Astrocyte (in vitro differentiated cells and primary cell): ENCODE data around the gene PXDN. TPM values are rescaled to one million over a fixed set of nuclear protein-coding genes. Genes with fewer than 3 reads are reported as not detected.
A peak's percentile ranks its signal among the peaks of the same experiment; 100 is the strongest.

ENCODE experiments used
- DNase-seq: peaks from one replicate; pipeline ENCODE4 v3.0.0-alpha.2; 2010; ENCODE audit warnings: low read depth
- FAIRE-seq: peaks from 2 replicates; lab custom pipeline; 2011; peaks lifted over from hg19 to GRCh38; lab: Jason Lieb, UNC
- H2AFZ ChIP-seq: 2 replicates; pipeline ENCODE4 v1.6.0; 2012; ENCODE audit warnings: low read depth, low read length, inconsistent platforms
- H3K27ac ChIP-seq: 2 replicates; pipeline ENCODE4 v1.5.1; 2011; ENCODE audit warnings: low read depth, low read length, inconsistent platforms
- H3K27me3 ChIP-seq: 2 replicates; pipeline ENCODE4 v1.6.0; 2011; ENCODE audit warnings: low read length, inconsistent platforms; ENCODE audit not compliant: insufficient read depth
- H3K36me3 ChIP-seq: 2 replicates; pipeline ENCODE4 v1.5.1; 2011; ENCODE audit warnings: low read length, inconsistent platforms; ENCODE audit not compliant: insufficient read depth
- H3K4me1 ChIP-seq: 2 replicates; pipeline ENCODE4 v1.5.1; 2011; ENCODE audit warnings: low read length, inconsistent platforms; ENCODE audit not compliant: insufficient read depth
- H3K4me2 ChIP-seq: 2 replicates; pipeline ENCODE4 v1.6.0; 2012; ENCODE audit warnings: low read length, inconsistent platforms
- H3K4me3 ChIP-seq: 2 replicates; pipeline ENCODE4 v1.5.1; 2011; ENCODE audit warnings: low read depth, mild to moderate bottlenecking, low read length, inconsistent platforms; ENCODE audit not compliant: insufficient read depth
- H3K79me2 ChIP-seq: 2 replicates; pipeline ENCODE4 v1.6.0; 2012; ENCODE audit warnings: mild to moderate bottlenecking, low read length, inconsistent platforms; ENCODE audit not compliant: insufficient read depth
- H3K9ac ChIP-seq: 2 replicates; pipeline ENCODE4 v1.6.0; 2012; ENCODE audit warnings: mild to moderate bottlenecking, low read length, inconsistent platforms
- H3K9me3 ChIP-seq: 2 replicates; pipeline ENCODE4 v1.5.1; 2012; ENCODE audit warnings: low read depth, mild to moderate bottlenecking, low read length, inconsistent platforms; ENCODE audit not compliant: insufficient read depth
- H4K20me1 ChIP-seq: 2 replicates; pipeline ENCODE4 v1.6.0; 2012; ENCODE audit warnings: low read length, inconsistent platforms; ENCODE audit not compliant: insufficient read depth
- H3K27ac Mint-ChIP-seq: one replicate; pipeline ENCODE4 v1.8.0; 2021; ENCODE audit warnings: mild to moderate bottlenecking, mixed read lengths; ENCODE audit not compliant: unreplicated experiment
- H3K27me3 Mint-ChIP-seq: one replicate; pipeline ENCODE4 v1.8.0; 2021; ENCODE audit warnings: low read depth, mixed read lengths; ENCODE audit not compliant: unreplicated experiment
- H3K36me3 Mint-ChIP-seq: one replicate; pipeline ENCODE4 v1.8.0; 2021; ENCODE audit warnings: low read depth, mixed read lengths; ENCODE audit not compliant: unreplicated experiment
- H3K4me1 Mint-ChIP-seq: one replicate; pipeline ENCODE4 v1.8.0; 2021; ENCODE audit warnings: low read depth, mixed read lengths; ENCODE audit not compliant: unreplicated experiment
- H3K4me3 Mint-ChIP-seq: one replicate; pipeline ENCODE4 v1.8.0; 2021; ENCODE audit warnings: mild to moderate bottlenecking, moderate library complexity, mixed read lengths; ENCODE audit not compliant: unreplicated experiment
- H3K9me3 Mint-ChIP-seq: one replicate; pipeline ENCODE4 v1.8.0; 2021; ENCODE audit warnings: mild to moderate bottlenecking, mixed read lengths; ENCODE audit not compliant: unreplicated experiment
- EZH2 ChIP-seq: IDR thresholded peaks from 2 replicates; pipeline ENCODE4 v1.6.1; 2012; ENCODE audit warnings: mild to moderate bottlenecking, low read length, inconsistent platforms; ENCODE audit not compliant: insufficient read depth
- total RNA-seq: library from RNA; stranded (reverse); gene quantifications from 2 replicates; pipeline ENCODE4 v1.2.1, GENCODE V29; 2021
- TF ChIP-seq, protein P1 (sequence below): IDR thresholded peaks from 2 replicates; pipeline ENCODE4 v1.5.1; 2011; ENCODE audit warnings: low read depth, mild to moderate bottlenecking, inconsistent platforms, low read length, moderate library complexity; ENCODE audit not compliant: insufficient read depth

Gene PXDN
- total RNA-seq, 1 donor from 2014 or later: 417 TPM

DNA sequence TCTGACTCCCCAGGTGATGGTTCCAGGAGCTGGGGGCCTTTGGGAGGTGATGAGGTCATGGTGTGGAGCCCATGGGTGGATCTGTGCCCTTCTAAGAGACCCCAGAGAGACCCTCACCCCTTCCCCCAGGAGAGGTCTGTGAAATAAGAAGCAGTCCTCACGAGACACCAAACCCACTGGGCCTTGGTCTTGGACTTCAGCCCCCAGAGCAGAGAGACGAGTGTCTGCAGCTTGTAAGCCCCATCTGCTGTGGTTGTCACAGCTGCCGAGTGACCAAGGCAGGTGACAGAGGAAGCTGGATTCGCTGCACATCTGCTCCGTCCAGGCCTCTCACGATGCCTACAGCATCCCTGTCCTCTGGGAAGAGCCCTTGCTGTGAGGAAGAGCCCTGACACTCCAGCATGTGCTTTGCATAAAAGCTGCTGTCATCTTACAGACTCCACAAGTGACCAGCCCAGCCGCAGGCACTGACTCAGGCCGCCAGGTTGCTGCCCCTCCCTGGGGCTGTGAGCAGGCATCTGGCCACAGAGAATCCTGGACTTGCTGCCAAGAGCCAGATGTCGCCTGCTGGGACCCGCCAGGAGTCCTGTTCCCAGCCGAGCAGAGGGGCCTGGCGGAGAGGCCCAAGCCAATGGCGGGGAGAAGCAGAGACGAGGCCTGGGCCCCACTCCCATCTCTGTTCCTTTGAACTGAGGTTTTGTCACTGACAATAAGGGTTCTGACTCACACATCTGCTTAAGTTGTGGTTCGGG is 150.8 kb downstream of the PXDN start:
- peaks cover 3% of the 10 kb centered on the region for H3K9me3 ChIP-seq
- H3K79me2 ChIP-seq: no peaks in the 10 kb centered on the region
- Mint-ChIP-seq H3K27me3 (peaks cover 4% of the 10 kb centered on the region), H3K4me3 (no peak overlapping the region), H3K9me3 (no peaks in the 10 kb centered on the region), H3K4me1 (peaks cover 25% of the 10 kb centered on the region), H3K27ac (peak overlapping the region; percentile 59), H3K36me3 (no peaks in the 10 kb centered on the region)
- peak; percentile 58 for FAIRE-seq
- DNase-seq: no peak
- H3K36me3 ChIP-seq: no peaks in the 10 kb centered on the region
- H3K4me1 ChIP-seq: peaks cover 53% of the 10 kb centered on the region
- H3K4me2 ChIP-seq: peak overlapping the region; percentile 62
- TF ChIP-seq EZH2: no peak
- TF ChIP-seq, protein P1, sequence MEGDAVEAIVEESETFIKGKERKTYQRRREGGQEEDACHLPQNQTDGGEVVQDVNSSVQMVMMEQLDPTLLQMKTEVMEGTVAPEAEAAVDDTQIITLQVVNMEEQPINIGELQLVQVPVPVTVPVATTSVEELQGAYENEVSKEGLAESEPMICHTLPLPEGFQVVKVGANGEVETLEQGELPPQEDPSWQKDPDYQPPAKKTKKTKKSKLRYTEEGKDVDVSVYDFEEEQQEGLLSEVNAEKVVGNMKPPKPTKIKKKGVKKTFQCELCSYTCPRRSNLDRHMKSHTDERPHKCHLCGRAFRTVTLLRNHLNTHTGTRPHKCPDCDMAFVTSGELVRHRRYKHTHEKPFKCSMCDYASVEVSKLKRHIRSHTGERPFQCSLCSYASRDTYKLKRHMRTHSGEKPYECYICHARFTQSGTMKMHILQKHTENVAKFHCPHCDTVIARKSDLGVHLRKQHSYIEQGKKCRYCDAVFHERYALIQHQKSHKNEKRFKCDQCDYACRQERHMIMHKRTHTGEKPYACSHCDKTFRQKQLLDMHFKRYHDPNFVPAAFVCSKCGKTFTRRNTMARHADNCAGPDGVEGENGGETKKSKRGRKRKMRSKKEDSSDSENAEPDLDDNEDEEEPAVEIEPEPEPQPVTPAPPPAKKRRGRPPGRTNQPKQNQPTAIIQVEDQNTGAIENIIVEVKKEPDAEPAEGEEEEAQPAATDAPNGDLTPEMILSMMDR: no peak
- no peak overlapping the region for H3K4me3 ChIP-seq
- peak overlapping the region; percentile 82 for H3K9ac ChIP-seq
- H3K27ac ChIP-seq: peak overlapping the region; percentile 84
- peak overlapping the region; percentile 1 for H2AFZ ChIP-seq
- no peaks in the 10 kb centered on the region for H3K27me3 ChIP-seq
- no peaks in the 10 kb centered on the region for H4K20me1 ChIP-seq

DNA sequence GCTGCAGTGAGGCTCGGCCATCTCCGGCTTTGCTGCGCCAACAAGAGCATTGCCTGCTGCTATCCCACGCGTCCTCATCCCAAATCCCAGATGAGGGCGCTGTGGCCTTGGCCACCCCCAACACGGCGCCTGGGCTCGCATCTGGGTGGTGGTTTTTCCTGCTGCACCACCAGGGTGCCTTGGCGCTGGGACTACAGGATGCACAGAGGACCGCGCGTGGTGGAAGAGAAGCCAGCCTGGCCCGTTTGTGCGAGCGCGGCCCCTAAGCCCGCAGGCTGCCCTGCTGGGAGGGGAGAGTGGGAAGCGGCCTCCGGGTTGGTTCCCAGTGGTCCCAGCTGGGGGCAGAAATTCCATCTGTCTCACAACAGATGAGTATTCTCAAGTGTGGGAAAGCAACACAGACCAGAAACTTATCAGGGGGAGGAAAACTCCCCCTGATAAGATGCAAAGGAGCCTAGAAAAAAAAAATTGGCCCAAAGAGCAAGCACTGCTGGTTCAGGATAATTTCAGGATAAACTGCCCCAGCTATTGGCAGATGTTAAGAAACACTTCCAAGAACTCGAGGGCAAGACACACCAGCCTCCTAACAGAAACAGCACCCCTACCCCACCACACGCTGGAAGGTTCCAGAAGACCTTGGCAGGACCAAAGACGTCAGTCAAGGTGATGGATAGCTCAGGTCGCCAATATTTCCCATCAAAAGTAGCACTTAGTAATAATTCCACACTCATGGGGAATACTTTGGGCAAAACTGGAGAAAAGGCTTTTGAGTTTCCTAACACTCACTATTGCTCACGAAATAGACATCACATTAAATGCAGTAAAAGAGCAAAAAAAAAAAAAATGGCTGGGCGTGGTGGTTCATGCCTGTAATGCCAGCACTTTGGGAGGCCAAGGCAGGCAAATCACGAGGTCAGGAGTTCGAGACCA is 152.1 kb downstream of the PXDN start:
- Mint-ChIP-seq H3K4me3 (no peak overlapping the region), H3K36me3 (no peaks in the 10 kb centered on the region), H3K4me1 (peaks cover 25% of the 10 kb centered on the region), H3K27ac (no peak overlapping the region), H3K9me3 (no peaks in the 10 kb centered on the region), H3K27me3 (peaks cover 4% of the 10 kb centered on the region)
- TF ChIP-seq EZH2: no peak
- TF ChIP-seq, protein P1: peak; percentile 38
- Histone ChIP-seq H3K9ac (peak overlapping the region; percentile 82), H3K4me1 (peaks cover 60% of the 10 kb centered on the region), H2AFZ (peak overlapping the region; percentile 18), H3K4me3 (no peak overlapping the region), H3K27me3 (no peaks in the 10 kb centered on the region), H3K36me3 (no peaks in the 10 kb centered on the region), H3K4me2 (peak overlapping the region; percentile 54), H3K27ac (peak overlapping the region; percentile 81), H3K79me2 (no peaks in the 10 kb centered on the region), H3K9me3 (peaks cover 3% of the 10 kb centered on the region), H4K20me1 (no peaks in the 10 kb centered on the region)
- DNase-seq (peak; percentile 85), FAIRE-seq (no peak)
